Liver (tissue), 9 donors: ENCODE data around the gene DLX6. TPM values are rescaled to one million over a fixed set of nuclear protein-coding genes. Genes with fewer than 3 reads are reported as not detected.

Experiments used
- DNase-seq: peaks from one replicate; pipeline ENCODE4 v3.0.0-alpha.2; 2017; ENCODE audit warnings: low spot score
- H3K27ac ChIP-seq, 2 donors: one replicate each; pipeline ENCODE4 v1.7.0; 2013; ENCODE audit warnings: inconsistent platforms in 2 of 2, low read length in 2 of 2, control low read depth in 1 of 2, low read depth in 1 of 2, mild to moderate bottlenecking in 1 of 2
- H3K27me3 ChIP-seq, 4 donors: one replicate each; pipeline versions ENCODE4 v1.6.1 to v1.7.0; 2013; ENCODE audit warnings: low read length in 3 of 4, inconsistent platforms in 1 of 4, mild to moderate bottlenecking in 1 of 4, moderate library complexity in 1 of 4; ENCODE audit not compliant: control insufficient read depth in 4 of 4, insufficient read depth in 4 of 4
- H3K36me3 ChIP-seq, 4 donors: one replicate each; pipeline versions ENCODE4 v1.6.1 to v1.7.0; 2013; ENCODE audit warnings: low read length in 3 of 4, mild to moderate bottlenecking in 3 of 4, low read depth in 1 of 4, moderate library complexity in 1 of 4; ENCODE audit not compliant: control insufficient read depth in 4 of 4, insufficient read depth in 3 of 4
- H3K4me1 ChIP-seq, 4 donors: one replicate each; pipeline versions ENCODE4 v1.6.1 to v1.7.0; 2013; ENCODE audit warnings: low read length in 3 of 4, mild to moderate bottlenecking in 3 of 4, moderate library complexity in 1 of 4; ENCODE audit not compliant: control insufficient read depth in 4 of 4, insufficient read depth in 4 of 4
- H3K4me3 ChIP-seq, 3 donors: one replicate each; pipeline versions ENCODE4 v1.6.1 to v1.7.0; 2013; ENCODE audit warnings: low read length in 3 of 3, control low read depth in 1 of 3, low read depth in 1 of 3, mild to moderate bottlenecking in 1 of 3
- H3K9ac ChIP-seq, 2 donors: one replicate each; pipeline ENCODE4 v1.7.0; 2013; ENCODE audit warnings: low read length in 2 of 2, mild to moderate bottlenecking in 2 of 2, moderate library complexity in 2 of 2, control low read depth in 1 of 2, low read depth in 1 of 2
- H3K9me3 ChIP-seq, 4 donors: one replicate each; pipeline versions ENCODE4 v1.6.1 to v1.7.0; 2013; ENCODE audit warnings: low read length in 3 of 4; ENCODE audit not compliant: control insufficient read depth in 4 of 4
- EGR1 ChIP-seq, 2 donors: IDR thresholded peaks; 2 replicates each; pipeline ENCODE4 v1.6.1; 2016 to 2018; ENCODE audit warnings: antibody characterized with exemption in 2 of 2, low read depth in 2 of 2
- FOXA1 ChIP-seq: IDR thresholded peaks from 2 replicates; pipeline ENCODE4 v1.6.1; 2016; ENCODE audit warnings: antibody characterized with exemption
- FOXA2 ChIP-seq: IDR thresholded peaks from 2 replicates; pipeline ENCODE4 v1.6.1; 2016; ENCODE audit warnings: antibody characterized with exemption
- GABPA ChIP-seq, 2 donors: IDR thresholded peaks in 1 of 2; conservative IDR thresholded peaks in 1 of 2; 2 replicates each; pipeline ENCODE4 v1.6.1; 2016; ENCODE audit warnings: antibody characterized with exemption in 2 of 2, mild to moderate bottlenecking in 1 of 2, moderate library complexity in 1 of 2
- HNF4A ChIP-seq, 2 donors: conservative IDR thresholded peaks; 2 replicates each; pipeline ENCODE4 v1.6.1; 2016; ENCODE audit warnings: antibody characterized with exemption in 2 of 2, mild to moderate bottlenecking in 2 of 2
- HNF4G ChIP-seq: IDR thresholded peaks from 2 replicates; pipeline ENCODE4 v1.6.1; 2016; ENCODE audit warnings: antibody characterized with exemption
- JUND ChIP-seq, 2 donors: IDR thresholded peaks; 2 replicates each; pipeline ENCODE4 v1.6.1; 2016; ENCODE audit warnings: antibody characterized with exemption in 2 of 2
- NR2F2 ChIP-seq: IDR thresholded peaks from 2 replicates; pipeline ENCODE4 v1.6.1; 2016; ENCODE audit warnings: antibody characterized with exemption
- RAD21 ChIP-seq, 2 donors: IDR thresholded peaks; 2 replicates each; pipeline ENCODE4 v1.6.1; 2016; ENCODE audit warnings: antibody characterized with exemption in 2 of 2, mild to moderate bottlenecking in 2 of 2
- RXRA ChIP-seq, 2 donors: IDR thresholded peaks; 2 replicates each; pipeline ENCODE4 v1.6.1; 2017 to 2018; ENCODE audit warnings: antibody characterized with exemption in 2 of 2, mild to moderate bottlenecking in 1 of 2
- SP1 ChIP-seq: IDR thresholded peaks from 2 replicates; pipeline ENCODE4 v1.6.1; 2018; ENCODE audit warnings: antibody characterized with exemption, mild to moderate bottlenecking
- TAF1 ChIP-seq: conservative IDR thresholded peaks from 2 replicates; pipeline ENCODE4 v1.6.1; 2016; ENCODE audit warnings: antibody characterized with exemption, mild to moderate bottlenecking
- YY1 ChIP-seq: IDR thresholded peaks from 2 replicates; pipeline ENCODE4 v1.6.1; 2016; ENCODE audit warnings: antibody characterized with exemption, mild to moderate bottlenecking
- WGBS: extraction: QIAGEN DNeasy Blood & Tissue Kit; methylation state at CpG from one replicate; pipeline ENCODE4 v1.1.7; 2013; 5-methylcytosine and 5-hydroxymethylcytosine counted together
- polyA plus RNA-seq, 2 donors: library from polyadenylated mRNA; stranded (reverse) in 1 of 2; unstranded in 1 of 2; fragments of 200-250 nt in 1 of 2; fragments of >200 nt in 1 of 2; fragmentation: Nextera tagmentation in 1 of 2; extraction: Ambion mirVana in 1 of 2; gene quantifications; one replicate each; pipeline versions ENCODE4 v1.2.1 to v1.2.3, GENCODE V29; 2013 to 2015
- total RNA-seq, 2 donors: library from RNA; depleted of rRNA; stranded (reverse); fragments of >200 nt; gene quantifications; one replicate each; pipeline ENCODE4 v1.2.3, GENCODE V29; 2014
- TF ChIP-seq, protein P1 (sequence below): fragments of 150-350 bp; IDR thresholded peaks from 2 replicates; pipeline ENCODE4 v1.5.1; 2017; ENCODE audit warnings: improper control_type of control experiment, low read depth, low read length; ENCODE audit not compliant: missing input control
- TF ChIP-seq, protein P2 (sequence below): IDR thresholded peaks from 2 replicates; pipeline ENCODE4 v1.6.1; 2016; ENCODE audit warnings: antibody characterized with exemption
- TF ChIP-seq, protein P3 (sequence below): IDR thresholded peaks from 2 replicates; pipeline ENCODE4 v1.6.1; 2016; ENCODE audit warnings: antibody characterized with exemption, mild to moderate bottlenecking
- TF ChIP-seq, protein P4 (sequence below): IDR thresholded peaks from 2 replicates; pipeline ENCODE4 v1.6.1; 2016; ENCODE audit warnings: antibody characterized with exemption
- TF ChIP-seq, protein P5 (sequence below): IDR thresholded peaks from 2 replicates; pipeline ENCODE4 v1.6.1; 2016; ENCODE audit warnings: antibody characterized with exemption
- donor health status: healthy.
- donor health status: healthy.
- donor health status: healthy.
- donor health status: healthy.
- donor health status: healthy.

DLX6 gene
- total and polyA plus RNA-seq, 4 donors = not detected

DNA sequence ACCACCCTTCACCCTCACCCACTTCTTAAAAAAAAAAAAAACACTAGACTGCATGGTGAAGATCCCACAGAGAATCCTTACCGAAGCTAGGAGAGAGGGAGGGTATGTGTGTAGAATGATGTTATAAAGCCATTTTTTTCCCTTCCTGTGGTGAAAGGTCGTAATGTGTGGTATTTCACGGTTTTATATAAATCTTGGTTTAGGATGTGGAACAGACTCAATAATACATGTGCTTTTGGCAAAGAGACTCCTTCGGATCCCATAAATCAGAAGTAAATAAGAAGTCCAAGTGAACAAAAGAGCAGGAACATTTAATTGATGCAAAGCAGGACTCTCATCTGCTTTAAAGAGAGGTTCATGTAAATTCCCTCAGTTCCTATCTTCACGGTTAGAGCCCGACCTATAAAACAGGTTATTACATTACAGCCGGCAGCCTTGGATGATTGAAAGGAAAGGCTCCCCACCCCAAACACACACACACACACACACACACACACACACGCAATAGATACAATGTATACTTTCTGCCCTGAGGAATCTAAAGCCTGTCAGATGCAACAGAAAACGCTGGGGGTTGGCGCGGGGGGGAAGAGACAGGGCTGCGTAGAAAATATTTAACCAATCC lies 10.5 kb downstream of the DLX6 start (continued):
- TF ChIP-seq, protein P1, sequence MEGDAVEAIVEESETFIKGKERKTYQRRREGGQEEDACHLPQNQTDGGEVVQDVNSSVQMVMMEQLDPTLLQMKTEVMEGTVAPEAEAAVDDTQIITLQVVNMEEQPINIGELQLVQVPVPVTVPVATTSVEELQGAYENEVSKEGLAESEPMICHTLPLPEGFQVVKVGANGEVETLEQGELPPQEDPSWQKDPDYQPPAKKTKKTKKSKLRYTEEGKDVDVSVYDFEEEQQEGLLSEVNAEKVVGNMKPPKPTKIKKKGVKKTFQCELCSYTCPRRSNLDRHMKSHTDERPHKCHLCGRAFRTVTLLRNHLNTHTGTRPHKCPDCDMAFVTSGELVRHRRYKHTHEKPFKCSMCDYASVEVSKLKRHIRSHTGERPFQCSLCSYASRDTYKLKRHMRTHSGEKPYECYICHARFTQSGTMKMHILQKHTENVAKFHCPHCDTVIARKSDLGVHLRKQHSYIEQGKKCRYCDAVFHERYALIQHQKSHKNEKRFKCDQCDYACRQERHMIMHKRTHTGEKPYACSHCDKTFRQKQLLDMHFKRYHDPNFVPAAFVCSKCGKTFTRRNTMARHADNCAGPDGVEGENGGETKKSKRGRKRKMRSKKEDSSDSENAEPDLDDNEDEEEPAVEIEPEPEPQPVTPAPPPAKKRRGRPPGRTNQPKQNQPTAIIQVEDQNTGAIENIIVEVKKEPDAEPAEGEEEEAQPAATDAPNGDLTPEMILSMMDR = no peak

DNA sequence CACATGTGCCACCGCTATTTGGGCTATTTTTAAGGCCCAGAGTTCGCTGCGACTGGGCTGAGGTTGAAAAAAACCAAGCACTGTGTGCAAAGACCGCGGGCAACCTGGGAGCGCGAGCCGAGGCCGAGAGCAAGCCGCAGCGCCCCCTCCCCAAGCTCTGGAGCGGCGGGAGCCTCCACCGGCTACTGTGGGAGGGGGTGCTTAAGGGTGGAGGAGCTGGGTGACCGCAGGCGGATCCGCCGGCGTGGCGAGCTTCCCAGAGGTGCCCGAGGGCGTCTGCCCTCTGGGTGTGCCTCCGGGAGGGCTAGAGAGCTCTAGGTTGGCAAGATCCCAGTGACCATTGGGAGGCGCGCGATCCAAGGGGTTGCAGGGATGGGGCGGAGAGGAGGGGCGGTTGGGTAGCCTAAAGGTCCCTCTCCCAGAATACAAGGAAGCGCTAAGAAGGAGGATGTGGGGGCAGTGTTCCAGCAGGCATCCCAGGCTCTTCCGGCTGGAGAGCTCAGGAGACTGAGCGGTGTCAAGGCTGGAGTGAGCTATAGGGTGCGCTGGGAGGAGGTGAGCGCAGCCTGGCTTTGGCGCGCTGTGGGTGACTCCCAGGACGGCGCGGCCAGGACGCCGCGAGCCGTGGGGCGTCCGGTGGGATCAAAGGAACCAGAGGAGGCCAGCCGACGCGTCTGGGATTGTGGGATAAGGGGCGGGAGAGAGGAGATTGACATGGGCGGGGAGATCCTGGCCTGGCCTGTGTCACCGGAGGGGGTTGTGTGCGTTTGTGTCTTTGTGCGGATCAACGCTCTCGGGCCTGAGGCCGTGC lies 11.2 kb downstream of the DLX6 start:
- no peak overlapping the region for H3K4me3 ChIP-seq
- 5% methylated on average over 55 of the region's 55 CpGs for WGBS
- no peak overlapping the region for H3K9ac ChIP-seq
- peaks cover 4 to 20% (median 12%) of the 10 kb centered on the region in 4 donors for H3K4me1 ChIP-seq
- TF ChIP-seq FOXA1 (no peak), TAF1 (no peak), YY1 (no peak), SP1 (no peak), FOXA2 (no peak), NR2F2 (no peak), GABPA (IDR thresholded peaks at IDR 0.05 in 1 of 2, conservative IDR thresholded peaks at IDR 0.05 in 1 of 2) (no peak), RAD21 (IDR thresholded peaks at IDR 0.05) (no peak), JUND (IDR thresholded peaks at IDR 0.05) (no peak), HNF4G (no peak), RXRA (IDR thresholded peaks at IDR 0.05) (no peak), EGR1 (IDR thresholded peaks at IDR 0.05; ENCODE audit: low read depth in 2 of 2) (no peak), HNF4A (conservative IDR thresholded peaks at IDR 0.05) (no peak)
- TF ChIP-seq, protein P2, sequence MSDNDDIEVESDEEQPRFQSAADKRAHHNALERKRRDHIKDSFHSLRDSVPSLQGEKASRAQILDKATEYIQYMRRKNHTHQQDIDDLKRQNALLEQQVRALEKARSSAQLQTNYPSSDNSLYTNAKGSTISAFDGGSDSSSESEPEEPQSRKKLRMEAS = no peak
- TF ChIP-seq, protein P3, sequence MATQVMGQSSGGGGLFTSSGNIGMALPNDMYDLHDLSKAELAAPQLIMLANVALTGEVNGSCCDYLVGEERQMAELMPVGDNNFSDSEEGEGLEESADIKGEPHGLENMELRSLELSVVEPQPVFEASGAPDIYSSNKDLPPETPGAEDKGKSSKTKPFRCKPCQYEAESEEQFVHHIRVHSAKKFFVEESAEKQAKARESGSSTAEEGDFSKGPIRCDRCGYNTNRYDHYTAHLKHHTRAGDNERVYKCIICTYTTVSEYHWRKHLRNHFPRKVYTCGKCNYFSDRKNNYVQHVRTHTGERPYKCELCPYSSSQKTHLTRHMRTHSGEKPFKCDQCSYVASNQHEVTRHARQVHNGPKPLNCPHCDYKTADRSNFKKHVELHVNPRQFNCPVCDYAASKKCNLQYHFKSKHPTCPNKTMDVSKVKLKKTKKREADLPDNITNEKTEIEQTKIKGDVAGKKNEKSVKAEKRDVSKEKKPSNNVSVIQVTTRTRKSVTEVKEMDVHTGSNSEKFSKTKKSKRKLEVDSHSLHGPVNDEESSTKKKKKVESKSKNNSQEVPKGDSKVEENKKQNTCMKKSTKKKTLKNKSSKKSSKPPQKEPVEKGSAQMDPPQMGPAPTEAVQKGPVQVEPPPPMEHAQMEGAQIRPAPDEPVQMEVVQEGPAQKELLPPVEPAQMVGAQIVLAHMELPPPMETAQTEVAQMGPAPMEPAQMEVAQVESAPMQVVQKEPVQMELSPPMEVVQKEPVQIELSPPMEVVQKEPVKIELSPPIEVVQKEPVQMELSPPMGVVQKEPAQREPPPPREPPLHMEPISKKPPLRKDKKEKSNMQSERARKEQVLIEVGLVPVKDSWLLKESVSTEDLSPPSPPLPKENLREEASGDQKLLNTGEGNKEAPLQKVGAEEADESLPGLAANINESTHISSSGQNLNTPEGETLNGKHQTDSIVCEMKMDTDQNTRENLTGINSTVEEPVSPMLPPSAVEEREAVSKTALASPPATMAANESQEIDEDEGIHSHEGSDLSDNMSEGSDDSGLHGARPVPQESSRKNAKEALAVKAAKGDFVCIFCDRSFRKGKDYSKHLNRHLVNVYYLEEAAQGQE = no peak
- TF ChIP-seq, protein P4, sequence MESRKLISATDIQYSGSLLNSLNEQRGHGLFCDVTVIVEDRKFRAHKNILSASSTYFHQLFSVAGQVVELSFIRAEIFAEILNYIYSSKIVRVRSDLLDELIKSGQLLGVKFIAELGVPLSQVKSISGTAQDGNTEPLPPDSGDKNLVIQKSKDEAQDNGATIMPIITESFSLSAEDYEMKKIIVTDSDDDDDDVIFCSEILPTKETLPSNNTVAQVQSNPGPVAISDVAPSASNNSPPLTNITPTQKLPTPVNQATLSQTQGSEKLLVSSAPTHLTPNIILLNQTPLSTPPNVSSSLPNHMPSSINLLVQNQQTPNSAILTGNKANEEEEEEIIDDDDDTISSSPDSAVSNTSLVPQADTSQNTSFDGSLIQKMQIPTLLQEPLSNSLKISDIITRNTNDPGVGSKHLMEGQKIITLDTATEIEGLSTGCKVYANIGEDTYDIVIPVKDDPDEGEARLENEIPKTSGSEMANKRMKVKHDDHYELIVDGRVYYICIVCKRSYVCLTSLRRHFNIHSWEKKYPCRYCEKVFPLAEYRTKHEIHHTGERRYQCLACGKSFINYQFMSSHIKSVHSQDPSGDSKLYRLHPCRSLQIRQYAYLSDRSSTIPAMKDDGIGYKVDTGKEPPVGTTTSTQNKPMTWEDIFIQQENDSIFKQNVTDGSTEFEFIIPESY = no peak
- TF ChIP-seq, protein P1 = no peak
- TF ChIP-seq, protein P5, sequence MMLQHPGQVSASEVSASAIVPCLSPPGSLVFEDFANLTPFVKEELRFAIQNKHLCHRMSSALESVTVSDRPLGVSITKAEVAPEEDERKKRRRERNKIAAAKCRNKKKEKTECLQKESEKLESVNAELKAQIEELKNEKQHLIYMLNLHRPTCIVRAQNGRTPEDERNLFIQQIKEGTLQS = no peak
- no peak for DNase-seq
- peaks cover 0 to 6% (median 1%) of the 10 kb centered on the region in 4 donors for H3K9me3 ChIP-seq
- peaks cover 8 to 49% (median 24%) of the 10 kb centered on the region in 4 donors for H3K27me3 ChIP-seq
- no peaks in the 10 kb centered on the region for H3K36me3 ChIP-seq
- no peak overlapping the region for H3K27ac ChIP-seq
